ENCODE measurements around the gene MEGF9. TPM values are rescaled to one million over a fixed set of nuclear protein-coding genes. Genes with fewer than 3 reads are reported as not detected.
"Not testable (repeated sequence)": the region's sequence is repeated elsewhere in the genome, so short reads cannot be mapped to it uniquely, and the experiment has no call there.

MEGF9 gene
- total RNA-seq, 1 experiment from 2014 or later, result 12.2 TPM

DNA sequence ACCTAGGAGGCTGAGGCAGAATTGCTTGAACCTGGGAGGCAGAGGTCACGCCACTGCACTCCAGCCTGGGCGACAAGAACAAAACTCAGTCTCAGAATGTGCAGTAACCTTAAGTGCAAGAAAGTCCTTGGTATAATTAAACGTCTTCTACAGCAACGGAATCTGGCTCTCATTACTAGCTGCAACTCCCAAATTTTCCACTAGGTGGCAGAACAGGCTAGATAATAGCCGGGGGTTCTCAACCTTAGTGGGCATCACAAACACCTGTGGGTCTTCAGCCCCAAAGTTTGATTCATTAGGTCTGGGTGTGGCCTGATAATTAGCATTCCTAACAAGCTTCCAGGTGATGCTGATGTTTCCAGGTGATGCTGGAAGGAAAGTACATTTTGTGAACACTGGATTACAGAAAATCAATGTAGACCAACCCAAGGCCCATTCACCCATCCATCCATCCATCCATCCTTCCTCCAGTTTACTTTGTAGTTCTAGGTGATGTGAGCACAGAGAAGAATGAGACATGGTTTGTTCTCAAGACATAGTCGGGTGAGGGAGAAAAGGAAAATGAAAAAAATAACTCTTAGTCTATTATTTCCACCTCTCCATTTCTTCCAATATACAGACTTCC lies 41.7 kb upstream of the MEGF9 start:
- intact Hi-C loops (cut with micrococcal nuclease; ENCODE audit: unreplicated experiment), result loop anchor here (1.0 to 2.0 kb wide), 2 partner anchors 180 to 301 kb away; no protein-coding TSS in a partner anchor
- no TSS peak for BruUV-seq (replicated peaks)
- Histone ChIP-seq H3K9me3 (ENCODE audit: low read depth, low read length, poor library complexity, severe bottlenecking) (no peaks in the 10 kb centered on the region), H3K27ac (ENCODE audit: low read depth, low read length, poor library complexity, severe bottlenecking) (no peak overlapping the region), H3K27me3 (replicated peaks; ENCODE audit: insufficient read depth, low read depth, low read length, poor library complexity) (no peaks in the 10 kb centered on the region), H3K4me1 (ENCODE audit: insufficient read depth, low read length, poor library complexity, severe bottlenecking) (peaks cover 18% of the 10 kb centered on the region), H3K36me3 (ENCODE audit: insufficient read depth, low read length, poor library complexity, severe bottlenecking) (no peaks in the 10 kb centered on the region), H3K4me3 (ENCODE audit: low read depth, low read length, poor library complexity, severe bottlenecking) (no peak overlapping the region)
- ChIA-PET POLR2A (ENCODE audit: low non-redundant PET) (interaction anchor here (0.6 kb wide), 1 partner anchor 454 kb away, joined by 3 read pairs; no protein-coding TSS in a partner anchor), CTCF (interaction anchor here (0.8 to 2.5 kb wide), 4 partner anchors 20 to 366 kb away, joined by 3 to 14 read pairs (median 3); no protein-coding TSS in a partner anchor)
- TF ChIP-seq EZH2 (IDR thresholded peaks at IDR 0.05; ENCODE audit: borderline replicate concordance, low read depth, low read length, poor library complexity, severe bottlenecking), result no peak
- TF ChIP-seq, protein P1, sequence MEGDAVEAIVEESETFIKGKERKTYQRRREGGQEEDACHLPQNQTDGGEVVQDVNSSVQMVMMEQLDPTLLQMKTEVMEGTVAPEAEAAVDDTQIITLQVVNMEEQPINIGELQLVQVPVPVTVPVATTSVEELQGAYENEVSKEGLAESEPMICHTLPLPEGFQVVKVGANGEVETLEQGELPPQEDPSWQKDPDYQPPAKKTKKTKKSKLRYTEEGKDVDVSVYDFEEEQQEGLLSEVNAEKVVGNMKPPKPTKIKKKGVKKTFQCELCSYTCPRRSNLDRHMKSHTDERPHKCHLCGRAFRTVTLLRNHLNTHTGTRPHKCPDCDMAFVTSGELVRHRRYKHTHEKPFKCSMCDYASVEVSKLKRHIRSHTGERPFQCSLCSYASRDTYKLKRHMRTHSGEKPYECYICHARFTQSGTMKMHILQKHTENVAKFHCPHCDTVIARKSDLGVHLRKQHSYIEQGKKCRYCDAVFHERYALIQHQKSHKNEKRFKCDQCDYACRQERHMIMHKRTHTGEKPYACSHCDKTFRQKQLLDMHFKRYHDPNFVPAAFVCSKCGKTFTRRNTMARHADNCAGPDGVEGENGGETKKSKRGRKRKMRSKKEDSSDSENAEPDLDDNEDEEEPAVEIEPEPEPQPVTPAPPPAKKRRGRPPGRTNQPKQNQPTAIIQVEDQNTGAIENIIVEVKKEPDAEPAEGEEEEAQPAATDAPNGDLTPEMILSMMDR (conservative IDR thresholded peaks at IDR 0.05; ENCODE audit: low read depth, low read length), result peak; percentile 89
- DNase-seq (ENCODE audit: low spot score), result peak; percentile 65

GRCh38 chr9:120755044-120755443 lies 40.8 kb upstream of the MEGF9 start:
- no peak overlapping the region for H3K27ac ChIP-seq (ENCODE audit: low read depth, low read length, poor library complexity, severe bottlenecking)
- no peak for DNase-seq (ENCODE audit: low spot score)
- no peaks in the 10 kb centered on the region for H3K36me3 ChIP-seq (ENCODE audit: insufficient read depth, low read length, poor library complexity, severe bottlenecking)
- ChIA-PET CTCF (interaction anchor here (1.0 to 2.5 kb wide), 3 partner anchors 19 to 305 kb away, joined by 3 to 14 read pairs (median 3); no protein-coding TSS in a partner anchor), POLR2A (ENCODE audit: low non-redundant PET) (no interaction called here)
- H3K9me3 ChIP-seq (ENCODE audit: low read depth, low read length, poor library complexity, severe bottlenecking), result no peaks in the 10 kb centered on the region
- H3K4me1 ChIP-seq (ENCODE audit: insufficient read depth, low read length, poor library complexity, severe bottlenecking), result peaks cover 18% of the 10 kb centered on the region
- intact Hi-C loops (cut with micrococcal nuclease; ENCODE audit: unreplicated experiment), result loop anchor here (1.0 kb wide), 1 partner anchor 181 kb away; no protein-coding TSS in a partner anchor
- TF ChIP-seq, protein P1 (conservative IDR thresholded peaks at IDR 0.05; ENCODE audit: low read depth, low read length), result no peak
- no peak for TF ChIP-seq EZH2 (IDR thresholded peaks at IDR 0.05; ENCODE audit: borderline replicate concordance, low read depth, low read length, poor library complexity, severe bottlenecking)
- H3K27me3 ChIP-seq (replicated peaks; ENCODE audit: insufficient read depth, low read depth, low read length, poor library complexity), result no peaks in the 10 kb centered on the region
- BruUV-seq (replicated peaks), result no TSS peak
- H3K4me3 ChIP-seq (ENCODE audit: low read depth, low read length, poor library complexity, severe bottlenecking), result no peak overlapping the region

DNA sequence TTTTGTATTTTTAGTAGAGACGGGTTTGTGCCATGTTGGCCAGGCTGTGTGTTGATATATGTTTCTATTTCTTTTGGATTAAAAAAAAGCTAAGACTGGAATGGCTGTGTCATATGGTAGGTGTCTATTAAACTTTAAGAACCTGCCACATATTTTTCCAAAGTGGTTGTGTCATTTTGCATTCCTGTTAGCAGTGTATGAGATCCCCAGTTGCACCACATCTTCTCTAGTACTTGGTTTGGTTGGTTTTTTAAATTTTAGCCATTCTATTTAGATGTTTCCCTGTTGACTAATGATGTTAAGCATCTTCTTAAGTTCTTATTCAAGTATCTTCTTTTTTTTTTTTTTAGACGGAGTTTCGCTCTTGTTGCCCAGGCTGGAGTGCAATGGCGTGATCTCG lies 36.2 kb upstream of the MEGF9 start:
- ChIA-PET CTCF (no interaction called here), POLR2A (ENCODE audit: low non-redundant PET) (no interaction called here)
- TF ChIP-seq EZH2 (IDR thresholded peaks at IDR 0.05; ENCODE audit: borderline replicate concordance, low read depth, low read length, poor library complexity, severe bottlenecking), result no peak
- TF ChIP-seq, protein P1 (conservative IDR thresholded peaks at IDR 0.05; ENCODE audit: low read depth, low read length), result no peak
- Histone ChIP-seq H3K9me3 (ENCODE audit: low read depth, low read length, poor library complexity, severe bottlenecking) (no peaks in the 10 kb centered on the region), H3K36me3 (ENCODE audit: insufficient read depth, low read length, poor library complexity, severe bottlenecking) (no peaks in the 10 kb centered on the region), H3K27me3 (replicated peaks; ENCODE audit: insufficient read depth, low read depth, low read length, poor library complexity) (no peaks in the 10 kb centered on the region), H3K4me3 (ENCODE audit: low read depth, low read length, poor library complexity, severe bottlenecking) (no peak overlapping the region), H3K27ac (ENCODE audit: low read depth, low read length, poor library complexity, severe bottlenecking) (no peak overlapping the region), H3K4me1 (ENCODE audit: insufficient read depth, low read length, poor library complexity, severe bottlenecking) (no peaks in the 10 kb centered on the region)
- no TSS peak for BruUV-seq (replicated peaks)
- intact Hi-C loops (cut with micrococcal nuclease; ENCODE audit: unreplicated experiment), result no loop called here
- no peak for DNase-seq (ENCODE audit: low spot score)

- BruUV-seq (replicated peaks); POLR2A ChIA-PET (ENCODE audit: low non-redundant PET); intact Hi-C loops (cut with micrococcal nuclease; ENCODE audit: unreplicated experiment); H3K27me3 ChIP-seq (replicated peaks; ENCODE audit: insufficient read depth, low read depth, low read length, poor library complexity); H3K27ac ChIP-seq (ENCODE audit: low read depth, low read length, poor library complexity, severe bottlenecking); H3K4me1 ChIP-seq (ENCODE audit: insufficient read depth, low read length, poor library complexity, severe bottlenecking); H3K4me3 ChIP-seq (ENCODE audit: low read depth, low read length, poor library complexity, severe bottlenecking); DNase-seq (ENCODE audit: low spot score); H3K9me3 ChIP-seq (ENCODE audit: low read depth, low read length, poor library complexity, severe bottlenecking); CTCF ChIA-PET; H3K36me3 ChIP-seq (ENCODE audit: insufficient read depth, low read length, poor library complexity, severe bottlenecking): not testable (repeated sequence)
Measured at GRCh38 chr9:120746366-120746765, 32.1 kb upstream of the MEGF9 start.
